Caco-2 (cell line): ENCODE data around the gene AOPEP. TPM values are rescaled to one million over a fixed set of nuclear protein-coding genes. Genes with fewer than 3 reads are reported as not detected.

Source experiments
- BruUV-seq: library from RNA; stranded (reverse); fragments of 400-500 nt; replicated peaks from 2 replicates; lab custom pipeline; 2021; lab: Mats Ljungman, UMichigan
- CTCF ChIA-PET: fragments of 300-600 bp; sonication (Branson Sonifier 250); formaldehyde crosslinking; loops from one replicate; lab custom pipeline; 2022; ENCODE audit warnings: antibody characterized with exemption; lab: Charles Lee
- POLR2A ChIA-PET: fragments of 300-600 bp; sonication (Branson Sonifier 250); formaldehyde crosslinking; loops from one replicate; lab custom pipeline; 2022; ENCODE audit warnings: antibody characterized with exemption; lab: Charles Lee
- DNase-seq, 2 experiments: peaks; one replicate each; pipeline versions ENCODE4 v3.0.0 to v3.0.0-alpha.2; 2020 to 2022
- H3K27me3 ChIP-seq: replicated peaks from 2 replicates; pipeline ENCODE4 v1.6.0; 2011; ENCODE audit warnings: low read length; ENCODE audit not compliant: control insufficient read depth, insufficient read depth
- H3K36me3 ChIP-seq: 2 replicates; pipeline ENCODE4 v1.5.1; 2011; ENCODE audit warnings: low read length; ENCODE audit not compliant: control insufficient read depth, insufficient read depth
- H3K4me1 ChIP-seq: fragments of 250-450 bp; sonication (Bioruptor Pico); 2 replicates; pipeline ENCODE4 v1.5.1; 2020; ENCODE audit warnings: mild to moderate bottlenecking
- H3K4me3 ChIP-seq: 2 replicates; pipeline ENCODE4 v1.5.1; 2011; ENCODE audit warnings: low read depth, mild to moderate bottlenecking, control low read depth, low read length
- H3K9me3 ChIP-seq: fragments of 250-450 bp; sonication (Bioruptor Pico); 2 replicates; pipeline ENCODE4 v1.5.1; 2020; ENCODE audit warnings: mild to moderate bottlenecking, moderate library complexity
- H3K27ac Mint-ChIP-seq: one replicate; pipeline ENCODE4 v1.8.0; 2022; ENCODE audit warnings: mixed read lengths; ENCODE audit not compliant: unreplicated experiment
- H3K27me3 Mint-ChIP-seq: one replicate; pipeline ENCODE4 v1.8.0; 2022; ENCODE audit warnings: mixed read lengths; ENCODE audit not compliant: insufficient read depth, unreplicated experiment
- H3K36me3 Mint-ChIP-seq: one replicate; pipeline ENCODE4 v1.8.0; 2022; ENCODE audit warnings: mild to moderate bottlenecking, mixed read lengths; ENCODE audit not compliant: insufficient read depth, unreplicated experiment
- H3K4me1 Mint-ChIP-seq: one replicate; pipeline ENCODE4 v1.8.0; 2022; ENCODE audit warnings: low read depth, mixed read lengths; ENCODE audit not compliant: unreplicated experiment
- H3K4me3 Mint-ChIP-seq: one replicate; pipeline ENCODE4 v1.8.0; 2022; ENCODE audit warnings: mild to moderate bottlenecking, moderate library complexity, mixed read lengths; ENCODE audit not compliant: unreplicated experiment
- H3K9me3 Mint-ChIP-seq: one replicate; pipeline ENCODE4 v1.8.0; 2022; ENCODE audit warnings: mixed read lengths; ENCODE audit not compliant: unreplicated experiment
- intact Hi-C: fragments of 100-400 bp; cut with micrococcal nuclease; formaldehyde crosslinking; loops from one replicate; pipeline ENCODE4 v1.10.0; 2022; ENCODE audit not compliant: unreplicated experiment
- total RNA-seq: library from RNA; stranded (reverse); gene quantifications from 2 replicates; pipeline ENCODE4 v1.2.3, GENCODE V29; 2022
- TF ChIP-seq, protein P1 (sequence below), 2 experiments: fragments of 200-600 bp in 1 of 2; IDR thresholded peaks; 1 replicate in 1 of 2; 2 replicates in 1 of 2; pipeline versions ENCODE4 v1.5.1 to v1.8.0; 2011 to 2022; ENCODE audit warnings: antibody characterized with exemption in 1 of 2, control low read depth in 1 of 2, inconsistent platforms in 1 of 2, low read depth in 1 of 2, low read length in 1 of 2, mild to moderate bottlenecking in 1 of 2, moderate library complexity in 1 of 2; ENCODE audit not compliant: insufficient read depth in 1 of 2, severe bottlenecking in 1 of 2, unreplicated experiment in 1 of 2

Gene AOPEP
- total RNA-seq, 1 experiment from 2014 or later, result 63.3 TPM

DNA sequence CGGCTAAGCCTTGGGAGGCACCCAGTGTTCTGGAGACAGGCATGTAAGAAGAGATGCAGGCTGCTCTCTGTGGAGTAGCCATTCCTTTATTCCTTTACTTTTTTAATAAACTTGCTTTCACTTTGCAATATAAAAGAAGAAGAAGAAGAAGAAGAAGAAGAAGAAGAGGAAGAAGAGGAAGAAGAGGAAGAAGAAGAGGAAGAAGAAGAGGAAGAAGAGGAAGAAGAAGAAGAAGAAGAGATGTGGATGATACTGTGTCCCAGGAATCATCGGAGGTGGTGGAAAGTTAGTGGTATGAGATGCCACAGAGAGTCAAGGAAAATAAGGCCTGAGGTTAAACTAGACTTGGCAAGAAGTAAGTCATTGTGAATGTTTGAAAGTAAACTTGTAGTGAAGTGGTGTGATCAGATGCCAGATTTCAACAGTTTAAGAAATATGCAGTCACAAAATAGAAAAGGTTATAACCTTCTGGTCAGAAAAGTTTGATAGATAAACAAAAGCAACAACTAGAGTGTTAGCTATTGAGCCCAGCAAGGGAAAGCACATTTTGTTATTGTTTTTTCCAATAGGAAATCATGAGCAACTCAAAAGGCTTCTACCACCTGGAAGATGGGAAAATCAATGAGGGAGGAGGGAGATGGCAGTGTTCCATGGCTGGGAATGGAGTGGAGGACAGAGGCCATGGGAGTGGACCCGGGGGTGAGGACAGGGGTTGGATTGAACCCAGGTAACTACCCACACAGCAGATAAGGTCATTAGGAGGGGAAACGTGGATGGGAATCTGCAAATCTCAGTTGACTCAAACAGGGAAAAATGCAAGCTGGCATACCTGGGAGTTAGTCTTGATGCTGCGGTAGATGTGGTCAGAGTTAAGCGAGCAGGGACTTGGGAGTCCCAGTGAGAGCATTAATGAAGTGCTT lies 16.8 kb downstream of the AOPEP start:
- Mint-ChIP-seq H3K4me1 (peaks cover 27% of the 10 kb centered on the region), H3K36me3 (peaks cover 15% of the 10 kb centered on the region), H3K4me3 (no peak overlapping the region), H3K27me3 (no peaks in the 10 kb centered on the region), H3K27ac (no peak overlapping the region), H3K9me3 (peaks cover 9% of the 10 kb centered on the region)
- BruUV-seq, result no TSS peak
- H3K4me3 ChIP-seq, result no peak overlapping the region
- H3K27me3 ChIP-seq, result no peaks in the 10 kb centered on the region
- H3K9me3 ChIP-seq, result no peaks in the 10 kb centered on the region
- no peaks in the 10 kb centered on the region for H3K36me3 ChIP-seq
- TF ChIP-seq, protein P1, sequence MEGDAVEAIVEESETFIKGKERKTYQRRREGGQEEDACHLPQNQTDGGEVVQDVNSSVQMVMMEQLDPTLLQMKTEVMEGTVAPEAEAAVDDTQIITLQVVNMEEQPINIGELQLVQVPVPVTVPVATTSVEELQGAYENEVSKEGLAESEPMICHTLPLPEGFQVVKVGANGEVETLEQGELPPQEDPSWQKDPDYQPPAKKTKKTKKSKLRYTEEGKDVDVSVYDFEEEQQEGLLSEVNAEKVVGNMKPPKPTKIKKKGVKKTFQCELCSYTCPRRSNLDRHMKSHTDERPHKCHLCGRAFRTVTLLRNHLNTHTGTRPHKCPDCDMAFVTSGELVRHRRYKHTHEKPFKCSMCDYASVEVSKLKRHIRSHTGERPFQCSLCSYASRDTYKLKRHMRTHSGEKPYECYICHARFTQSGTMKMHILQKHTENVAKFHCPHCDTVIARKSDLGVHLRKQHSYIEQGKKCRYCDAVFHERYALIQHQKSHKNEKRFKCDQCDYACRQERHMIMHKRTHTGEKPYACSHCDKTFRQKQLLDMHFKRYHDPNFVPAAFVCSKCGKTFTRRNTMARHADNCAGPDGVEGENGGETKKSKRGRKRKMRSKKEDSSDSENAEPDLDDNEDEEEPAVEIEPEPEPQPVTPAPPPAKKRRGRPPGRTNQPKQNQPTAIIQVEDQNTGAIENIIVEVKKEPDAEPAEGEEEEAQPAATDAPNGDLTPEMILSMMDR (IDR thresholded peaks at IDR 0.05; ENCODE audit: insufficient read depth in 1 of 2, low read depth in 1 of 2, low read length in 1 of 2, severe bottlenecking in 1 of 2, unreplicated experiment in 1 of 2), result no peak
- peaks cover 29% of the 10 kb centered on the region for H3K4me1 ChIP-seq
- POLR2A ChIA-PET, result no interaction called here
- CTCF ChIA-PET, result no interaction called here
- intact Hi-C loops, result no loop called here
- no peak for DNase-seq

DNA sequence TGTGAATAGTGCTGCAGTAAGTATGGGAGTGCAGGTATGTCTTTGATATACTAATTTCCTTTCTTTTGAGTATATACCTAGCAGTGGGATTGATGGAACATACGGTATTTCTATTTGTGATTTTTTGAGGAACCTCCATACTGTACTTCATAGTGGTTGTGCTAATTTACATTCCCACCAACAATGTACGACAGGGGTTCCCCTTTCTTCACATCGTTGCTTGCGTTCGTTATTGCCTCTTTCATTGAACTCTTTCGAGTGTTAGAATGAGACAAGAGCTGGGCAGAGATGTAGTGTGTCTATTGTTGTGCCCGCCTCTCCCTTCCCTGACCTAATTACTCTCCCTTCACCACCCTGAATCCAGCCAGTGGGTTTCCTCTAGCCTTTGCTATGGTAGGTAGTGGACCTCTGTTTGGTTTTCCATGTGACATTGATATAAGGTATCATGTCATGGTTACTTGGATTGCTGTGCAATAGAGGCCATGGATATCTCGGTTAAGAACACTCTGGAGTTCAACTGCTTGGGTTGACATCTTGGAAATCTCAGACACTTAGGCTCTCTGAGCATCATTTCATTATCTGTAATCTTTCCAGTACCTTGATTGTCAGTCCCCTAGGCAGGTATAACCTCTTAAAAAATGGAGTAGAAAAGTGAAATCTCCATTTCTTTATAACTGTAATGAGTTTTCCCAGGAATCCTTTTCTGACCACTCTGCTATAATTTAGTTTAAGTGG lies 19.5 kb downstream of the AOPEP start:
- no peak for DNase-seq
- no peaks in the 10 kb centered on the region for H3K9me3 ChIP-seq
- H3K4me3 ChIP-seq, result no peak overlapping the region
- BruUV-seq, result no TSS peak
- H3K4me1 ChIP-seq, result peaks cover 29% of the 10 kb centered on the region
- H3K27me3 ChIP-seq, result no peaks in the 10 kb centered on the region
- TF ChIP-seq, protein P1 (IDR thresholded peaks at IDR 0.05; ENCODE audit: insufficient read depth in 1 of 2, low read depth in 1 of 2, low read length in 1 of 2, severe bottlenecking in 1 of 2, unreplicated experiment in 1 of 2), result no peak
- Mint-ChIP-seq H3K4me1 (peaks cover 14% of the 10 kb centered on the region), H3K9me3 (peaks cover 20% of the 10 kb centered on the region), H3K27ac (peak overlapping the region; percentile 15), H3K36me3 (peaks cover 34% of the 10 kb centered on the region), H3K4me3 (peak overlapping the region; percentile 33), H3K27me3 (no peaks in the 10 kb centered on the region)
- CTCF ChIA-PET, result no interaction called here
- intact Hi-C loops, result loop anchor here (1.0 kb wide), 1 partner anchor 54 kb away; no protein-coding TSS in a partner anchor
- POLR2A ChIA-PET, result no interaction called here
- no peaks in the 10 kb centered on the region for H3K36me3 ChIP-seq
